ENCODE results near the gene KMT2C. TPM values are rescaled to one million over a fixed set of nuclear protein-coding genes. Genes with fewer than 3 reads are reported as not detected.

Gene KMT2C
- total and polyA plus RNA-seq, 2 of the 8 experiments (the other 6 are each of a cell fraction or from before 2014, with no cell fraction given): 9.1 to 40.8 TPM

- H4K8ac ChIP-seq (ENCODE audit: extremely low read depth, insufficient read depth, low read length): no peak overlapping the region
- DNase-seq (ENCODE audit: low read depth in 1 of 2, low spot score in 2 of 2) (no peak), FAIRE-seq (no peak)
- H3K23me2 ChIP-seq (ENCODE audit: low read depth, low read length): no peaks in the 10 kb centered on the region
- no peak overlapping the region for H3K9ac ChIP-seq (replicated peaks in 1 of 4; ENCODE audit: extremely low read depth in 1 of 4, low read depth in 3 of 4, low read length in 3 of 4)
- H4K91ac ChIP-seq (replicated peaks; ENCODE audit: insufficient read length, low read length): no peak overlapping the region
- ChIA-PET CTCF (ENCODE audit: partially characterized antibody) (interaction anchor here (0.9 kb wide), 1 partner anchor 363 kb away, joined by 3 read pairs; no protein-coding TSS in a partner anchor), POLR2A (ENCODE audit: partially characterized antibody) (no interaction called here)
- no peak overlapping the region for H2BK120ac ChIP-seq (replicated peaks; ENCODE audit: low read depth, low read length)
- no peak overlapping the region for H2AK5ac ChIP-seq (ENCODE audit: low read depth, low read length)
- no peaks in the 10 kb centered on the region for H3K79me1 ChIP-seq (ENCODE audit: low read depth, low read length)
- no peak overlapping the region for H3K56ac ChIP-seq (replicated peaks; ENCODE audit: insufficient read length, low read depth, low read length)
- H2BK15ac ChIP-seq (ENCODE audit: low read length): no peak overlapping the region
- H3K36me3 ChIP-seq (ENCODE audit: control insufficient read depth in 2 of 4, insufficient read depth in 4 of 4, low read length in 3 of 4): peaks cover 4 to 52% (median 32%) of the 10 kb centered on the region in 4 experiments; a peak in 7 of 8 replicates
- no peak overlapping the region for H2BK20ac ChIP-seq (ENCODE audit: low read length)
- H3K27me3 ChIP-seq (replicated peaks in 1 of 4; ENCODE audit: control insufficient read depth in 3 of 4, extremely low read depth in 1 of 4, insufficient read depth in 3 of 4, low read length in 3 of 4): no peaks in the 10 kb centered on the region
- no peak overlapping the region for H3K27ac ChIP-seq (ENCODE audit: low read depth, low read length)
- H3K79me2 ChIP-seq (ENCODE audit: control insufficient read depth in 1 of 2, insufficient read depth in 2 of 2, low read length in 2 of 2): no peaks in the 10 kb centered on the region
- H3K23ac ChIP-seq (ENCODE audit: insufficient read length): no peak overlapping the region
- no peak overlapping the region for H2BK12ac ChIP-seq (ENCODE audit: low read depth, low read length)
- H4K5ac ChIP-seq (ENCODE audit: insufficient read length, low read depth, low read length): no peak overlapping the region
- H3K4me3 ChIP-seq (ENCODE audit: extremely low read depth in 1 of 4, insufficient read depth in 2 of 4, low read depth in 3 of 4, low read length in 4 of 4): no peak overlapping the region; a peak in 1 of 8 replicates
- no peaks in the 10 kb centered on the region for H3K9me3 ChIP-seq (ENCODE audit: insufficient read depth in 2 of 2, low read depth in 1 of 2, low read length in 1 of 2)
- no peak overlapping the region for H3K4ac ChIP-seq (replicated peaks; ENCODE audit: insufficient read length, low read depth, low read length)
- peaks cover 2% of the 10 kb centered on the region in 2 experiments for H4K20me1 ChIP-seq (replicated peaks in 1 of 2; ENCODE audit: control insufficient read depth in 1 of 2, insufficient read depth in 2 of 2, low read length in 2 of 2)
- no peak overlapping the region for H3K14ac ChIP-seq (ENCODE audit: insufficient read length)
- no peak overlapping the region for H3K4me2 ChIP-seq (ENCODE audit: insufficient read depth in 1 of 2, low read depth in 2 of 2, low read length in 2 of 2)
- H2AFZ ChIP-seq (ENCODE audit: low read length): no peak overlapping the region
- TF ChIP-seq CBX5 (IDR thresholded peaks at IDR 0.05; ENCODE audit: low read depth, low read length): no peak
- no peak for TF ChIP-seq MAX (IDR thresholded peaks at IDR 0.05)
- no peak for TF ChIP-seq HDAC2 (IDR thresholded peaks at IDR 0.05; ENCODE audit: borderline replicate concordance in 1 of 2, low read depth in 2 of 2, low read length in 2 of 2)
- no peak for TF ChIP-seq NRF1 (IDR thresholded peaks at IDR 0.05; ENCODE audit: low read depth, low read length)
- no peak for TF ChIP-seq FOSL1 (IDR thresholded peaks at IDR 0.05; ENCODE audit: insufficient read depth, low read depth, low read length)
- no peak for TF ChIP-seq CHD1 (IDR thresholded peaks at IDR 0.05; ENCODE audit: low read depth, low read length)
- no peak overlapping the region for H2BK5ac ChIP-seq (ENCODE audit: low read depth, low read length)
- no peaks in the 10 kb centered on the region for H3K4me1 ChIP-seq (replicated peaks in 1 of 4; ENCODE audit: control insufficient read depth in 3 of 4, insufficient read depth in 4 of 4, low read length in 3 of 4)
- H3K18ac ChIP-seq (ENCODE audit: extremely low read depth, low read length): no peak overlapping the region
- 90% methylated on average over 9 of the region's 9 CpGs; no CpG with 5 or more reads in 1 of the 2 experiments for WGBS, 2 experiments (ENCODE audit: extremely low coverage in 1 of 2, insufficient coverage in 1 of 2, insufficient read length in 1 of 2, insufficient replicate concordance in 2 of 2, low coverage in 1 of 2, low lambda C conversion rate in 2 of 2, missing lambda C conversion rate in 1 of 2)
Observed at GRCh38 chr7:152121432-152121831, 314.4 kb downstream of the KMT2C start.

Measured in H1 (cell line).